Measurements from ENCODE around the gene DTX1.

Gene DTX1

DNA sequence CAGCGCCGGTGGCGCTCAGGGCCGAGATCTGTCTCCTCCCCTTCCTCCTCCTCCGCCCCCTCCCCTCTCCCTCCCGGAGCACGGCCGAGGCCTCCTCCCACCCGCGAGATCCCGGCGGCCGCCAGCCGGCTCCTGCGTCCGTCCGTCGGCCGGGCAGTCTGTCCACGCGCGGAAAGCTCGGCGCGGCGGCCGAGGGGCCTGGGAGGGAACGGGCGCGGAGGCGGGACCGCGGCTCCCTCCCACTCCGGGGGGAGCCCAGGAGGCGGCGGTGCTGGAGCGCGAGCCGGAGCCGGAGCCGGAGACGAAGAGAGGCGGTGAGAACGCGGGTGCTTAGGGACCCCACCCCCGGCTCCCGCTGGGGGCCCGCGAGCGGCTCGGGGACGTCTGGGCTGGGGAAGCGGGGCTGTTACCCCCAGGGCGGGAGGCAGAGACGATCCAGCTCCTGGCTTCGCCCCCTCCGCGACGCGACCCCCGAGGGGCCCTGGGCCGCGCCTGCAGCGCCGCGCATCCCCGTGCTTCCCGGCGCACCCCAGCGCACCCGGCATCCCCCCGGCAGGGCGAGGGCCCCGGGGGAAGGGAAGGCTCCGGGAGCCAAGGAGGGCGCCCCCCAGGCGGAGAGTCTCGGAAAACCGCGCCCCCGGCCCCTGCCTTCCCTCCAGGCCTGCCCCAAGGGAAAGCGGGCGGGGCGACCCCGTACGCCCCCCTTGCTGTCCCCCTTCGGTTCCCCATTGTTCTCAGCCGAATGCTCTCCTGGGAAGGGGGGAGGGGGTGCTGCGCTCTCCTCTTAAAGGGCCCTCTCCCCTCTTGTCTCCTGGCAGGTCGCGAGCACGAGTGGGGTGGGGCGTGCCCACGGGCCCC is at the start of gene DTX1:
Gene DTX1 (plus strand): TSS at position 100 of the 858 bp plus-strand sequence. CDS start 1,463 bp downstream, outside the sequence.
- DNase-seq (ENCODE audit: low read depth) = no peak

DNA sequence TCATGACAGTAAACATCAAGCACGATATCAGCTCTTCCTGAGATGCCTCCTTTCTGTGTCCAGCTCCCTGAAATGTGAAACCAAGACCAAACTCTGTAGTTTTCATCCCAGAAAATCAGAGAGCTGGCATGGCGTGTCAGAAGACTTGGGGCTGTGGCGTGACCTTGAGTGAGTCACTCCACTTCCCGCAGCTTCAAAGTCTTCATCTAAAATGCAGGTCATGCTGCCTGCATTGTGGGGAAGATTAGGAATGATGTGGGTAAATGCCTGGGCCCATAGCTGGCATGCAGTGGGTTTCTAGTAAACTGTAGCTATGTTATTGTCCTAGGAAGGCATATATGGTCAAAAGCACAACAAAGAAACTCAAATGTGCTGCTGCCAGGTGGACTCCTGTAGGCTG is 49.4 kb upstream of the DTX1 start:
- DNase-seq (ENCODE audit: low read depth) = peak; percentile 28

DNA sequence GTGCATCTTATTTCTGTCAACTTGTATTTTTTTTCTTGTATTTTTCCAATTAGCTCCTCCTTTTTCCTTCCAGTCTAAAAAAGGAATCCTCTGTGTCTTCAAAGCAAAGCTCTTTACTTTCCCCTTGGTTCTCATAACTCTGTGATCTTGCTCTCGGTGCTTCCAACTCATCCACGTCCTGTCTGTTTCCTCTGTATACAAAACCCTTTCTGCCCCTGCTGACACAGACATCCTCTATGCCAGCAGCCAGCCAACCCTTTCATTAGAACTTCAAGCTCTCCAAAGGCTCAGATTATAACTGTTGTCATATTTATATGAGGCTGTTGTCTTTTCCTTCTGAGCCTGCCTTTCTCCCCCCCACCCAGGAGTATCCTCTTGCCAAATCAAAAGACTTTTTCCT is 45.8 kb upstream of the DTX1 start:
- no peak for DNase-seq (ENCODE audit: low read depth)

DNA sequence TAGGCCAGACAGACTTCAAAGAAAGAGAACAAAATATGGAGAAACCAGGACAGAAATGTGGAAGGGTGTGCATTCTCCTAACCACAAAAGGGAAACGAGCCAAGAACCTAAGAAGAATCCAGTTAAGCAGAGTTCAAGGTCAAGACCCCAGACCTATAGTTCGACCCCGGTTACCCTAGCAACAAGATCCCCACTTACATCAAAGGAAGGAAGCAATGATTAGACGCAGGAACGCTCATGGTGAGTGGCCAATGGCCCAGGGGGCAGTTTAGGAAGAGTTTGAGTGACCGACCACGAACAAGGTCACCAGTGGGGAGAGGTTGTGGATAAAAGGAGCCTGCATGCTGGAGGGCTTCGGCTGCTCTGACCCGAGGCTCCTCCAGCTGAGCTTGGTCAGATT is 42.0 kb upstream of the DTX1 start:
- DNase-seq (ENCODE audit: low read depth) = no peak

DNA sequence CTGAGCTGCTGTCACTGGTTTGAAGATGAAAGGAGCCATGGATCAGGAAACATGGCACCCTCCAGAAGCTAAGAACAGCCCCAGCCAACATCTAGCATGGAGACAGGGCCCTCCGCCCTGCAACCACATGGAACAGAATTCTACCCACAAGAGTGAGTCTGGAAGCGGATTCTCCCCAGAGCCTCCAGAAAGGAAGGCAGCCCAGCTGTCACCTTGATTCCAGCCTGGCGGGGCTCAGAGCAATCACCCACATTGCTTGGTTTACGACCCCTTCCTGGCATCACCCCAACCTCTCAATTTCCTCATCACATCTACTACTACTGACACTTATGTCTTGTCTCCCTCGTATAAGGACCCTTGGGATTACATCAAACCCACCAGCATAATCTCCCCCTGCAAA is 39.7 kb upstream of the DTX1 start:
- no peak for DNase-seq (ENCODE audit: low read depth)

DNA sequence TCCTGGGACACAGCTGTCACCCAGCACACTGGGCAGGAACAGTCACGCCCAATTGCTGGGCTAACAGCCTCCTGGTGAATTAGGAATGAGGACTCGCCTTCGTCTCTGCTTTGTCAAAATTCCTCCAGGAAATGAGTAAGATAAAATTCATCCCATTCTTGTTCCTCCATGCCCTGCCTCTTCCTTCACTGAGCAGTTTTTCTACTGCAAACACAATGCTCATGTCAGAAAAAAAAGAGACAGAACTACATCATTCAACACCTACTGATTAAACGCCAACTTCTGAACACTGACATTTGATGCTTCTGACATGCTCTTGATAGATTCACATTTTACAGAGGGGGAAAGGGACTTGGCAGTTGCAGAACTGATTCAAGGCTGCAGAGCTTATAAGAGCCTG is 37.5 kb upstream of the DTX1 start:
- DNase-seq (ENCODE audit: low read depth) = no peak

DNA sequence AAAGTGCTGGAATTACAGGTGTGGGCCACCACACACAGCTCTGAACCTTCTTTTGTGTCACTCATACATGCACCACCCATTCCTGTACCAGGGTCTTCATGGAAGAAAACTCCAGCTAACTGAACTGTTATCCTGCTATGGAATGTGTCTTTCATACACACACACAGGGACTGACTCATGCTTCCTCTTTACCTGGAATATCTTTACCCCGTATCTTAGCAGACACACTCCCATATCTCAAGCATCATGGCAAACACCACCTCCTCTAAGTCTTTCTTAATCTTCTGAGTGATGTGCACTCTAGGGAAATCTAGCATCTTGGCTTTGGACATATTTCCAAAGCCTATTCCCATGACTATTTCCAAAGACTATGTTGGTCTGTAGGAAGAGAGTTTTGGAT is 35.0 kb upstream of the DTX1 start:
- no peak for DNase-seq (ENCODE audit: low read depth)

DNA sequence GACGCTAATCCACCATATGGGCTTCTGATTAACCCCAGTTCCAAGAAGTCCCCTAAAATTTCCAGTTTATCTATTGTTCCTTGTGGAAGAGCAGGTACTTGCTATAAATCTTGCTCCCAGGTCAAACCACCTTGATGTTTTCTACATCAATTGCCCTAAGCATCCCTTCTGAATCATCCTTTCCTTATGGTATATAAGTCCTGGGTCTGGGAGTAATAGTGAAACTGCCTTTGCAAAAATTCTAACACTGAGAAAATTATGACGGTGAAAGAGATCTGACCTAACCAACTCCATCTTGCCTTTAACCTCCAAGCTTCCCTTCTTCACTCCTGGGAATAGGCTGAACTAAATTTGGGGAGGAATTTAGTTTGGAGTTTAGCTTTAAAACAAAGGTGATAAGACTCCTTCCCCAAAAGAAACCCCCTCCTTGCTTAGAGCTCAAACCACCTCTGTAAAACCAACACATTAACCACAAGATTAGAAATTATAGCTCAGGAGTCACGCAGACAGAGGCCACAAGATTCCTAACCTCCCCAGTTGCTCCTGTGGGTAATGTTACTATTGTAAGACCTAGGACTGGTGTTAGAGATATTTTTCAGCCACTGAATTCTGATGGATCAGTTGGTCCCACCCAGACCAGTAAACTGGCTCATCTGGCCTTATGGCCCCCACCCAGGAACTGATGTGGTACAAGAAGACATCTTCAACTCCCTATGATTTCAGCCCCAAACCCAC is 33.8 kb upstream of the DTX1 start:
- DNase-seq (ENCODE audit: low read depth) = no peak

DNA sequence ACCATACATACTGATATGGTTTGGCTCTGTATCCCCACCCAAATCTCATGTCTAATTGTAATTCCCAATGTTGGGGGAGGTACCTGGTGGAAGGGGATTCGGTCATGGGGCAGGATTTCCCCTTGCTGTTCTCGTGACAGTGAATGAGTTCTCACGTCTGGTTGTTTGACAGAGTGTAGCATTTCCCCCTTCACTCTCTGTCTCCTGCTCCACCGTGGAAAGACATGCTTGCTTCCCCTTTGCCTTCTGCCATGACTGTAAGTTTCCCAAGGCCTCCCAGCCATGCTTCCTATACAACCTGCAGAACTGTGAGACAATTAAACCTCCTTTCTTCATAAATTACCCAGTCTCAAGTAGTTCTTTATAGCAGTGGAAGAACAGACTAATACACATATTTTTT is 28.8 kb upstream of the DTX1 start:
- DNase-seq (ENCODE audit: low read depth) = no peak

DNA sequence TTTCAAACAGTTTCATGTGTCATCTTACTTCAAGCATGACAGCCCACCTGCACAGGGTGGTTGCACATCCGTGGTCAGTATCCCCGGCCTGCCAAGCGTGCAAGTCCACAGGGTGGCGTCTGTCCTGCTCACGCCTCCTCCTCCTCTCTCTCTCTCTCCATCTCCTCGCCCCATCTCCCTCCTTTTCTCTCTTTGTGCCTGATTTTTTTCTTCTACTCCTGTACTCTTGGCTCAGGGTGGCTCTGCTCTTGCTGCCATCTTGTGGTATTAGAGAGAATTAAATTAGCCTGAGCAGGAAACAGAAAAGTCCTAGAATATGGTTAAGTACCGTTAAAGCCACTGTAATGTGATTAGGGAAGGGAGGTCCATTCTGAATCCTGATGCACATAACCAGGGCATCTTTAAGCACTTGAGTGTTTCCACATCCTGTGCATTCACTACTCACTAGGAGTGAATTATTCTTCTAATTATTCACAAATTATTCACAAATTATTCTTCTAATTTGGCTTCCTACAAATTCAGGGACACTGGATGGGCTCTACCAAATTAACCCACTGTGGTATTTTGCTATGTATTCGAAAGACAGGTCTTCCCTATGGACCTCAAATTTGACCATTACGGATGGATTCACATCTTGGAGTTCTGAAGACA is 25.5 kb upstream of the DTX1 start:
- DNase-seq (ENCODE audit: low read depth) = peak; percentile 24

DNA sequence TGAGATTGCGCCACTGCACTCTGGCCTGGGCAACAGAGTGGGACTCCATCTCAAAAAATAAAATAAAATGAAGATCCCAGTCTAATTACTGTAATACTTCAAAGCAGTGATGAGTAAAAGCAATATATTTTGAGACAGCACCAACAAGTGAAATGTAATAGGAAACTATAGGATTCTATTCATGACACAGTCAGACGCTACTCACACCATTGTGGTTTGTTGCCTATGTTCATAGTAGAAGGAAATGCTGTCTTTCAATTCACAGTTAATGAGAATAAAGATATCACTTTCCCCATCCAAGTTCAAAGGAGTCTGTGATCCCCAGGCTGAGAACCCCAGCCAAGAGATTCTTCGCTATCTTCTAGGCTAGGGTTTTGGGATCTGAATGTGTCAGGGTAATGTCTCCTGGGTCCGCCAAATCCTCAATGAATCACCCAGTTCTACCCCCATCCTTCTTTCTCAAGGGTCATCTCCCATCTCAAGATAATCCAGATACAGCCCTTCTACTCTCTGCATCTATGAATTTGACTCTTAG is 16.6 kb upstream of the DTX1 start:
- no peak for DNase-seq (ENCODE audit: low read depth)

DNA sequence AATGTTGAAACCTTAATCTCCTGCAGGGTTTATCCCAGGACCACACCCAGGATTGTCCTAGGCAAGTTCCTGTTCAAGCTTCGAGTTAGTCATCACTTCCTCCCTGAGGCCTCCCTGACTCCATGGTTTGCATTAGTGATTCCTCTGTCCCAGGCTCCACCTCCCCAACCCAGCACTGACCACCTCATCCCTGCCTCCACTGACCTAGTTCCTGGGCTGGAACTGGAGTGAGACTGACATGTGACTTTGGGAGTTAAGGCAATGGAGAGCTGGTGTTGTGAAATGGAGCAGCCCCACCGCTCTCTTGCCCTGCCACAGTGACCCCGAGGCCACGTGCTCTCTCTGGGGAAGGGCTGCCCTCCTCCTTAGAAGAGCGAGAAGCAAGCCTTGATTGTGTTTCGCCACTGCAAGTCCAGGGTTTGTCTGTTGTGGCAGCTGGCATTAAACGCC is 15.8 kb upstream of the DTX1 start:
- DNase-seq (ENCODE audit: low read depth) = peak; percentile 69

DNA sequence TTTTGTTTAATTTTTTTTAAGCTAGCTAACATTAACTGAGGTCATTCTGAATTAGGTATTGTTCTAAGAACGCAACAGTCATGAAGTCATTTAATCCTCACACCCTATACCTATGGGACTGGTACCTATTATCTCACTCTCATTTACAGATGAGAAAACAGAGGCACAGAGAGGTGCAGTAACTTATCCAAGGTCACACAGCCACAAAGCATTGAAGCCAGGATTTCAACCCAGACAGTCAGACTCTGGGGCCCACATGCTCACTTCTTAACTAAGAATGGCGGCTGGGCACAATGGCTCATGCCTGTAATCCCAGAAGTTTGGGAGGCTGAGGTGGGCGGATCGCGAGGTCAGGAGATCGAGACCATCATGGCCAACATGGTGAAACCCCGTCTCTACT is 15.0 kb upstream of the DTX1 start:
- no peak for DNase-seq (ENCODE audit: low read depth)

DNA sequence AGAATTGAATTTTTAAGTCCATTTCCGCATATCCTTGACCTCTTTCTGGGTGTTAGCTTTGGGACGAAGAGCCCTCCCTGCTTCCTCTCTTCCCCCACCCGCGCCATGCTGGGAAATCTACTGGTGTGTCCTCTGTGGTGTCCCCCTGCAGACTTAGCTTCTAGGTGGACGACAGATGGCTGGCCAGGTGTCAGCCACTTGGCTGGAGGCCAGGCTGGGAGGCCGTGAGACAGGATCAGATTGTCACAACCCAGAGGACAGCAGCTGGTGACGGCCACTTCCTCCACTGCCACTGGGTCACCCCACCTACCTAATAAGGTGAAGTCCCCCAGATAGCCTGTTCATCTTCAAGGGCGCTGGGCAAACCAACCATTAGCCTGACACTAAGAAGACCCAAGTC is 13.3 kb upstream of the DTX1 start:
- DNase-seq (ENCODE audit: low read depth) = no peak

DNA sequence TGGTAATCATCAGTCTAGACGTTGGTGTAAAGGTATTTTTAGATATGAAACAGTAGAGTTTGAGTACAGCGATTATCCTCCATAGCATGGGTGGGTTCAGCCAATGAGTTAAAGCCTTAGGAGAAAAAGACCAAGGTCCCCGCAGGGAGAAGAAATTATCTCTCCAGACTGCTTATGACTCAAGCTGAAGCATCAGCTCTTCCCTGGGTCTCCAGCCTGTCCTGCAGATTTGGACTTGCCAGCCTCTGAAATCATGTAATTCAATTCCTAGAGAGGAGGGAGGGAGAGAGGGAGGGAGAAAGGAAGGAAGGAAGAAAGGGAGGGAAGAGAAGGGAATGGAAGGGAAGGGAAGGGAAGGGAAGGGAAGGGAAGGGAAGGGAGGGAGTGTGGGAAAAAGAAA is 12.0 kb upstream of the DTX1 start:
- DNase-seq (ENCODE audit: low read depth) = no peak

DNA sequence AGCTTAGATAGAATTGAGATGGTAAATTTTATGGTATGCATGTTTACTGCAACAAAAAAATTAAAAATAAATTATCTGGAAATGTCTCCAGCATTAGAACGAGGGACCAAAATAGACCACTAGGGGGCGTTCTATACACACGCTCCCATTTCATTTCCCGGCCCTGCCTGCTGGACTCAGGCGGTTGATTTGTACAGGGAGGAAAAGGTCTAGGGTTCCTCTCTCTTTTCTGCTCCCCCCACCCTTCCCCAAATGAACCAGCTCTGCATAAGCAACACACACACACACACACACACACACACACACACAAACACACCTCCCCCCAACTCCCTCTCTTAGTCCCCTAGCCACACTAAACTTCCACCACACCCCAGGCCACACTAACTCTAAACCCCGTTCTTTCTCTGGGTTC is 7.8 kb upstream of the DTX1 start:
- peak; percentile 15 for DNase-seq (ENCODE audit: low read depth)

DNA sequence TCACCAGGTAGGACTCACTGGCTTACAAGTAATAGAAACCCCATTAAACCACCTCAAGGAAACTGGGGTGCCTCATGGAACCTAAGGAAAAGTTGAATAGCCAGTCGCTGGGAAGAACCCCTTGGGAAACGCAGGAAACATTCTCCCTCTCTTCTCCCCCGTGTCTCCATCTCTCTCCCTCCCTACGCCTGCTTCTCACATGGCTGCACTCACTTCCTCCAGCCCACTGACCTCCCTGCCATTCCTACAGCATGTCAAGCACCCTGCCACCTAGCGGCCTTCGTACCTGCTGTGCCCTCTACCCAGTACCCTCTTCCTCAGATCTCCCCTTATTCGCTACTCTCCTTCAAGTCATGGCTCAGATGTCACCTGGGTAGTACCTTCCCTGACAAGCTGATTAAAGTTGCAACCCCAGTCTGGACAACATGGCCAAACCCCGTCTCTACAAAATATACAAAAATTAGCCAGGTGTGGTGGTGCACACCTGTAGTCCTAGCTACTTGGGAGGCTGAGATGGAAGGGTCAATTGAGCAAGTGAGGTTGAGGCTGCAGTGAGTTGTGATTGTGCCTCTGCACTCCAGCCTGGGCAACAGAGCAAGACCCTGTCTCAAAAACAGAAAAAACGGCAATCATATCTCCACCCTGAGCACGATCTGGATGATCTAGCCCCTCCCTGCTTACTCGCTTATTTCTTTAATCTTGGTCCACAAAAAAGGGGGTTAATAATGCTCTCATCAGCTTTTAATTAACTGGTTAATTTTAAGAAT is 6.4 kb upstream of the DTX1 start:
- DNase-seq (ENCODE audit: low read depth) = no peak

DNA sequence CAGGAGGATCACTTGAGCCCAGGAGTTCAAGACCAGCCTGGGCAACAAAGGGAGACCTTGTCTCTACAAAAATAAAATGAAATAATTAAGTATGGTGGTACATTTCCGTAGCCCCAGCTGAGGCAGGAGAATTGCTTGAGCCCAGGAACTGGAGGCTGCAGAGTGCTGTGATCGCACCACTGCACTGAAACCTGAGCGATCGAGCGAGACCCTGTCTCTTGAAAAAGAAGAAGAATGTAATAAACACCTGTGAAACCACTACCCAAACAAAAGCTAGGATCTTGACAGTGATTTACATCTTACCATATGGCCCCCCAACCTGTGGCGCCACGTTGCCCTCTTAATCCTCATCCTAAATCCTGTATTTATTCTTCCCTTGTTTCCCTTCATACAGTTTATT is 5.7 kb upstream of the DTX1 start:
- no peak for DNase-seq (ENCODE audit: low read depth)

DNA sequence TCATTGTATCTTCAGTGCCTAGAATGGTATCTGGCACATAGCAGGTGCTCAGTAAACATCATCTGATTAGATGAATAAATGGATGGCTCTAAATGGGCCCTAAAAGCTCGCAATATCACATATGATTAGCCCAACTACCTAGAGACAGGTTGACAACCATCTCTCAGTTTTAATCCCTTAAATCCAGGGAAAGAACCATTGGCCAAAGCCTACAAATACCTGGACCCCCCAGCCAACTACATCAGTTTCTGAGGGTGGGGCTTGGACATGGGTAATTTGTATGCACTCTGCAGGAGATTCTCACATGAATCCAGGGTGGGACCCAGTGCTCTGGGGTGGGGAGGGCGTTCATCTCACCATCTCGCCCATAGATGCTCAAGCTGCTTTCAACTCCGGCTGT is 4.8 kb upstream of the DTX1 start:
- DNase-seq (ENCODE audit: low read depth) = no peak

DNA sequence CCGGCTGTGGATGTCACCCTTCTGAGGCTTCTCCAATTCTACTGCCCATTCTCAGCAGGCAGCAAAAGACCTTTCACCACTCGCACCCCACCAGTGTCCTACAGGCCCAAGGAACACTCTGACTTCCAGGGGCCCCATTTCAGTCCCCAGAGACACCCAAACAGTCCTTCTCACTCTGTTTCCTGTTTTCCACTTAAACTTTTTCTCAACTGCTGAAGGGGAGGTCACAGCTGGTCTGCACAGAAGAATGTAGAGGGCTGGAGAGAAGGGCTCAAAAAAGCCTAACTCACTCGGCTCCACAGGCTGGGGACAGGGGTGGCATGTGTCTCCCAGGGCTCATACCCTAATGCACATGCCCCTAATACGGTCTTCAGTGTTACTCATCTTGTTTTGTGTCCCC is 4.2 kb upstream of the DTX1 start:
- no peak for DNase-seq (ENCODE audit: low read depth)

DNA sequence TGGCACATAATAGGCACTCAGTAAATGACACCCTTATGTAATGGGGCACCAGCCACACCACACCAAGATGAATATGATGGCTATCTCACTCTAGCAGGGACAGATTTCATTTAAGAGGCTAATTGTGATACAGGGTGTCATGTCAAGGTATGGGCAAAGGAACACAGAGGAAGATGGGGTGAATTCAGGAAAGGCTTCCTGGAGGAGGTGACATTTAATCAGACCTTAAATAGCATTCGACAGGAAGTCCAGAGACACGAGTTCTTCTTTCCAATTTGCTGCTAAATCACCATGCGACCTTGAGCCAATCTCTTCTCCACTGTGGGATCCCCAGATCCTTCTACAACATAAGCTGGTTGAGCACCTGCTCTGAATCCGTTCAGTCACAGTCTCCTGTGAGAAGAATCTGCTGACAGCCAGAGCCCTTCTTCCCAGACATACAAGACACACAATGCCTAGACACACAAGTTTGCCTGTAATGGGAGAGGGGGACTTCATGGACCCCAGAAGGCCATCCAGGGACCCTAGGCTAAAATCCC is 1.5 kb upstream of the DTX1 start:
- no peak for DNase-seq (ENCODE audit: low read depth)
